Rectal smooth muscle tissue (tissue), 1 donor: ENCODE data around the gene SHROOM3.

Experiments
- H3K27ac ChIP-seq: one replicate; pipeline ENCODE4 v1.7.0; 2013; ENCODE audit warnings: low read depth, low read length, inconsistent platforms
- H3K27me3 ChIP-seq: one replicate; pipeline ENCODE4 v1.7.0; 2013; ENCODE audit warnings: low read length; ENCODE audit not compliant: control insufficient read depth, insufficient read depth
- H3K36me3 ChIP-seq: one replicate; pipeline ENCODE4 v1.7.0; 2013; ENCODE audit warnings: low read length; ENCODE audit not compliant: control insufficient read depth, insufficient read depth
- H3K4me1 ChIP-seq: one replicate; pipeline ENCODE4 v1.7.0; 2013; ENCODE audit warnings: low read length; ENCODE audit not compliant: control insufficient read depth, insufficient read depth
- H3K4me3 ChIP-seq: one replicate; pipeline ENCODE4 v1.7.0; 2013; ENCODE audit warnings: low read length
- H3K9ac ChIP-seq: one replicate; pipeline ENCODE4 v1.7.0; 2013; ENCODE audit warnings: low read length

Gene SHROOM3

DNA sequence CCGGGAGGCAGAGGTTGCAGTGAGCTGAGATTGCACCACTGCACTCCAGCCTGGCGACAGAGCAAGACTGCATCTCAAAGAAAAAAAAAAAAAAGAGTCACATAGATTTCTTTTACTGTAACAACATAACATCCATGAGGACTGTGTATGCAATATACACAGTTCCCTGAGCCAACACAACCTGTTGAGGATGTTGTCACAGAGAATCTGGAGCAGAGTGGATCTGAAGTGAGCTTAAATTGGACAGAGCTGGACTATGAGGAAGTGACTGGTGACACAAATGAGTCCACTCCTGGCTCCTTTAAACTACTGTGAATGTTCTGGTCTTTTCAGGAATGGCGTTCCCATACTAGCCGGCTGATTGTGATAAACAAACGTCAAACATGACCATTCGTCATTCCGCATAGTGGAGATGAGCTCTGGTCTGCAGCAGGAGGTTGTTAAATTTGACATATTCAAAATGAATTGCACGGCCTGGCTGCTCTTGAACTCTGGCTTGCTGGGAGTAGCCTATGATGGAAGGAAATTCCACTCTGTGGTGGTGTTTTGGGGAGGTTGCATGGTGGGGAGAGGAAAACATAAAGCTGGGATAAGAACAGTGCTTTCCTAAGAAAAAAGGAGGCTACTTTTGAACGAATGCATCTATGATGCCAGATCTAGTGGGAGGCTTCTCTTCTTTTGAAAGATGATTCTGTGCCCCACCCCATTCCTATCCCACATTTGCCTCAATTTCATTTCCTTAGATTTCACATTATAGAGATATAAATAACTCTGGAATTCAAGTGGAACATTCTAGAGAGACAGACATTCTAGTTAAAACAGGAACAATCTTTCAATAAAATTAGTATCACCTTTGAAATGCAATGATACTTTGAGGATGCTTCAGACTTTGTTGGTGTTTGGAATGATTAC is 149.5 kb downstream of the SHROOM3 start:
- Histone ChIP-seq H3K27me3 (no peaks in the 10 kb centered on the region), H3K4me1 (peaks cover 14% of the 10 kb centered on the region), H3K27ac (peak overlapping the region; percentile 59), H3K9ac (no peak overlapping the region), H3K4me3 (no peak overlapping the region), H3K36me3 (no peaks in the 10 kb centered on the region)

- H3K27ac ChIP-seq = no peak overlapping the region
- no peaks in the 10 kb centered on the region for H3K36me3 ChIP-seq
- H3K27me3 ChIP-seq = no peaks in the 10 kb centered on the region
- H3K4me3 ChIP-seq = no peak overlapping the region
- peaks cover 21% of the 10 kb centered on the region for H3K4me1 ChIP-seq
- H3K9ac ChIP-seq = no peak overlapping the region
Observed at GRCh38 chr4:76585272-76585671, 150.2 kb downstream of the SHROOM3 start.

DNA sequence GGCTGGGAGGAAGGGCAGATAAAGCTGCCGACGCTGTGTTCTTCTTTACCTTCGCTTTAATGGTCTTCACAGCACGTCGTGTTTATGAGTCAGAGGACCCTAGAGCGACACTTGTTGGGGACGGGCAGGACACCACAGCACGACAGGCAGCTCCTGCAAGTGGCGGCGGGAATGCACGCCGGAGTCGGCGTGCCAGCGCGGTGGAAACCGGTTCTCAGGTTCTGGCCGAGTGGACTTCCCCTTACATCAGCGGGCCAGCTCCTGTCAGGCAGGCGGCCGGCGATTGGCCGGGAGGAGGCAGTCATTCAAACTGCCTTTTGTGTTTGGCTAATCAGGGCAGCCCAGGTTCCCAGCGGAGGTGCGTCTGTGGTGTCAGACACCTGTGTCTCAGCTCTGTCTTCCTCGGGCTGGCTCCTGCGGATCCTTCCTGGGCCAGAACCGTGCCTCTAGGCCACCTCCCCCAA is 150.9 kb downstream of the SHROOM3 start:
- no peak overlapping the region for H3K9ac ChIP-seq
- H3K4me1 ChIP-seq = peaks cover 22% of the 10 kb centered on the region
- peak overlapping the region; percentile 34 for H3K27ac ChIP-seq
- no peaks in the 10 kb centered on the region for H3K27me3 ChIP-seq
- no peaks in the 10 kb centered on the region for H3K36me3 ChIP-seq
- peak overlapping the region; percentile 62 for H3K4me3 ChIP-seq

- H3K27ac ChIP-seq = no peak overlapping the region
- H3K4me1 ChIP-seq = peaks cover 25% of the 10 kb centered on the region
- H3K27me3 ChIP-seq = no peaks in the 10 kb centered on the region
- no peak overlapping the region for H3K9ac ChIP-seq
- no peaks in the 10 kb centered on the region for H3K36me3 ChIP-seq
- H3K4me3 ChIP-seq = peak overlapping the region; percentile 22
Observed at GRCh38 chr4:76588274-76588673, 153.2 kb downstream of the SHROOM3 start.

GRCh38 chr4:76589402-76589801 is 154.4 kb downstream of the SHROOM3 start:
- peak overlapping the region; percentile 74 for H3K27ac ChIP-seq
- no peaks in the 10 kb centered on the region for H3K27me3 ChIP-seq
- no peak overlapping the region for H3K9ac ChIP-seq
- no peak overlapping the region for H3K4me3 ChIP-seq
- H3K36me3 ChIP-seq = no peaks in the 10 kb centered on the region
- H3K4me1 ChIP-seq = peaks cover 23% of the 10 kb centered on the region

GRCh38 chr4:76589872-76590797 is 155.1 kb downstream of the SHROOM3 start:
- peak overlapping the region; percentile 12 for H3K4me3 ChIP-seq

DNA sequence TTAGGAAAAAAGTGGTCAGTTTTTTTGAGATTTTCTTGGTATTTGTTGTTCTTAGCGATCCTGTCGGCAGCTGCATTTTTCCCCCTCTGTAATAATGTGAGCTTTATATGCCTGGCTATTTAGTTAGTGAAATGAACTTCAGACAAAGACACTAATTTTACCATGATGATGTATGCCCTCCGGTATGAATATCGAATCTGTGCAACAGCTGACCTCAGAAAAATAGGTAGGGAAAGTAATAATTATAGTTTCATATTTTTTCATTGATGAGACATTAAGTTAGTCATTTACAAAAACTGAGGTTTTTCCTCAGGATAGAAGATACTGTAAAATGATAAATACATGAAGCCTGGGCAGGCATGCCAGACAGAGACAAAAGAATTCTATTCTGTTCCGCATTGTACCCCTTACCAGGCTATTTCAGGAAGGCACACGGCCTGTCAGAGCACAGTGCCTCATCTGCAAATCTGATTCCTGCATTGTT is 155.8 kb downstream of the SHROOM3 start:
- H3K9ac ChIP-seq = peak overlapping the region; percentile 10
- peak overlapping the region; percentile 74 for H3K27ac ChIP-seq
- no peaks in the 10 kb centered on the region for H3K36me3 ChIP-seq
- H3K4me1 ChIP-seq = peaks cover 13% of the 10 kb centered on the region
- H3K4me3 ChIP-seq = no peak overlapping the region
- no peaks in the 10 kb centered on the region for H3K27me3 ChIP-seq

More at GRCh38 chr4:76589872-76590797, 155.1 kb downstream of the SHROOM3 start:
- peak overlapping the region; percentile 74 for H3K27ac ChIP-seq
- no peaks in the 10 kb centered on the region for H3K36me3 ChIP-seq
- no peaks in the 10 kb centered on the region for H3K27me3 ChIP-seq
- peaks cover 16% of the 10 kb centered on the region for H3K4me1 ChIP-seq
- H3K9ac ChIP-seq = no peak overlapping the region

GRCh38 chr4:76591992-76592391 is 157.0 kb downstream of the SHROOM3 start:
- no peaks in the 10 kb centered on the region for H3K36me3 ChIP-seq
- peaks cover 13% of the 10 kb centered on the region for H3K4me1 ChIP-seq
- no peaks in the 10 kb centered on the region for H3K27me3 ChIP-seq
- H3K9ac ChIP-seq = no peak overlapping the region
- H3K4me3 ChIP-seq = no peak overlapping the region
- H3K27ac ChIP-seq = no peak overlapping the region

DNA sequence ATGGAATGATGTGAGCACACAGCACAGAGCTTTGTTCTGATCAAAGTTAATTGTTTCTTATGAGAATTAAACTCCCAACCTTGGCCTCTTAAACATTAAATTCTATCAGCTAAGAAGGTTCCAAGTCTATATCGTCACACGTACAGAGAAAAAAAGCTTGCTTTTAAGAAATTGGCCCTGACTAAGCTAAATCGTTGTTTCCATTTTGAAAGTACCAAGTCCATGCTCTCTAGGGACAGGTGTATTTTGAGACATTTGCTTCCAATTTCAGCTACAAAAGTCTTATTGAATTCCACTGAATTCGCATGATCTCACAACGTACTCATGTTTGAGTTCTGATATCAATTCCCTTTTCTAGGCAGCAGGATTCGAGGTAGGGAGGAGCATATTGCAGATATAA is 157.4 kb downstream of the SHROOM3 start:
- Histone ChIP-seq H3K4me1 (peaks cover 13% of the 10 kb centered on the region), H3K36me3 (no peaks in the 10 kb centered on the region), H3K27me3 (no peaks in the 10 kb centered on the region), H3K9ac (no peak overlapping the region), H3K4me3 (no peak overlapping the region), H3K27ac (no peak overlapping the region)

DNA sequence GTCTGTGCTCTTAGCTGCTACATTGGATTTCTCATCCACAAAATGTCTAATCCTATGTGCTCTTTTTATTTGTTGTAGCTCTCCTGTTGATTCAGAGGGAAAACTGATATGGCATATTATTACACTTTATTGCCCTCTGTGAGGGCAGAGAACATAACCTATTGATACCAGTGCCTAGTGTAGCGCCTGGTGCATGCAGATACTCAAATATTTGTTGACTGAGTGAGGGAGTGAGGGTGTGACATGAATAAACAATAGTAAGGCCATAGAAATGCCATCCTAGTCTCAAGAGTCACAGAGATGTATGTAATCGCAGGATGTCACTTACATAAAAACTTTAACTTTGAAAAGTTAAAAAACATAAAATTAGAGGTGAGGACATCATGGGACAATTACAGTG is 159.1 kb downstream of the SHROOM3 start:
- H3K27ac ChIP-seq = no peak overlapping the region
- H3K4me1 ChIP-seq = peaks cover 13% of the 10 kb centered on the region
- no peak overlapping the region for H3K9ac ChIP-seq
- no peaks in the 10 kb centered on the region for H3K27me3 ChIP-seq
- no peaks in the 10 kb centered on the region for H3K36me3 ChIP-seq
- H3K4me3 ChIP-seq = no peak overlapping the region

- peaks cover 4% of the 10 kb centered on the region for H3K4me1 ChIP-seq
Observed at GRCh38 chr4:76595435-76595834, 160.4 kb downstream of the SHROOM3 start.

GRCh38 chr4:76596713-76597112 is 161.7 kb downstream of the SHROOM3 start:
- Histone ChIP-seq H3K36me3 (no peaks in the 10 kb centered on the region), H3K27me3 (no peaks in the 10 kb centered on the region), H3K4me3 (no peak overlapping the region), H3K27ac (no peak overlapping the region), H3K9ac (no peak overlapping the region), H3K4me1 (no peaks in the 10 kb centered on the region)

More at GRCh38 chr4:76595435-76595834, 160.4 kb downstream of the SHROOM3 start:
- no peak overlapping the region for H3K27ac ChIP-seq
- no peaks in the 10 kb centered on the region for H3K36me3 ChIP-seq
- no peaks in the 10 kb centered on the region for H3K27me3 ChIP-seq
- H3K9ac ChIP-seq = no peak overlapping the region
- H3K4me3 ChIP-seq = no peak overlapping the region
